Renal pelvis (tissue), 12 donors: ENCODE measurements around the gene SREK1IP1. TPM values are rescaled to one million over a fixed set of nuclear protein-coding genes. Genes with fewer than 3 reads are reported as not detected.

Source experiments
- DNase-seq: peaks from one replicate; pipeline ENCODE4 v3.0.0-alpha.2; 2013
- long read RNA-seq, 16 experiments: transcript quantifications; one replicate each; lab custom pipeline, GENCODE V29; 2026
- polyA plus RNA-seq, 3 donors: library from polyadenylated mRNA; unstranded; fragments of 120-200 nt; gene quantifications; one replicate each; pipeline ENCODE4 v1.2.1, GENCODE V29; 2013; ENCODE audit not compliant: insufficient read length in 3 of 3

The SREK1IP1 gene
- polyA plus RNA-seq = 10 to 100 TPM; 17.3 to 24.9 (median 19.4) TPM
- long read RNA-seq, donor 1, full-length matches to known transcripts = 39 of 55 reads
- long read RNA-seq, donor 1, partial matches to known transcripts = 16 of 55 reads
- long read RNA-seq, donor 1, other reads (novel, unspliced or antisense) = 0 of 55 reads
- long read RNA-seq, donor 2, full-length matches to known transcripts = 31 of 40 reads
- long read RNA-seq, donor 2, partial matches to known transcripts = 9 of 40 reads
- long read RNA-seq, donor 2, other reads (novel, unspliced or antisense) = 0 of 40 reads
- long read RNA-seq, donor 3, full-length matches to known transcripts = 32 of 95 reads
- long read RNA-seq, donor 3, partial matches to known transcripts = 54 of 95 reads
- long read RNA-seq, donor 3, other reads (novel, unspliced or antisense) = 9 of 95 reads
- long read RNA-seq, donor 4, full-length matches to known transcripts = 42 of 114 reads
- long read RNA-seq, donor 4, partial matches to known transcripts = 60 of 114 reads
- long read RNA-seq, donor 4, other reads (novel, unspliced or antisense) = 12 of 114 reads
- long read RNA-seq, donor 5, full-length matches to known transcripts = 17 of 28 reads
- long read RNA-seq, donor 5, partial matches to known transcripts = 11 of 28 reads
- long read RNA-seq, donor 5, other reads (novel, unspliced or antisense) = 0 of 28 reads
- long read RNA-seq, donor 6, full-length matches to known transcripts = 55 of 83 reads
- long read RNA-seq, donor 6, partial matches to known transcripts = 28 of 83 reads
- long read RNA-seq, donor 6, other reads (novel, unspliced or antisense) = 0 of 83 reads
- long read RNA-seq, donor 7, full-length matches to known transcripts = 40 of 139 reads
- long read RNA-seq, donor 7, partial matches to known transcripts = 84 of 139 reads
- long read RNA-seq, donor 7, other reads (novel, unspliced or antisense) = 15 of 139 reads
- long read RNA-seq, donor 8, full-length matches to known transcripts = 23 of 33 reads
- long read RNA-seq, donor 8, partial matches to known transcripts = 10 of 33 reads
- long read RNA-seq, donor 8, other reads (novel, unspliced or antisense) = 0 of 33 reads
- long read RNA-seq, donor 9, full-length matches to known transcripts = 45 of 62 reads
- long read RNA-seq, donor 9, partial matches to known transcripts = 17 of 62 reads
- long read RNA-seq, donor 9, other reads (novel, unspliced or antisense) = 0 of 62 reads
- long read RNA-seq, donor 10, full-length matches to known transcripts = 27 of 43 reads
- long read RNA-seq, donor 10, partial matches to known transcripts = 16 of 43 reads
- long read RNA-seq, donor 10, other reads (novel, unspliced or antisense) = 0 of 43 reads
- long read RNA-seq, donor 11, full-length matches to known transcripts = 23 of 34 reads
- long read RNA-seq, donor 11, partial matches to known transcripts = 11 of 34 reads
- long read RNA-seq, donor 11, other reads (novel, unspliced or antisense) = 0 of 34 reads
- long read RNA-seq, donor 12, full-length matches to known transcripts = 58 of 78 reads
- long read RNA-seq, donor 12, partial matches to known transcripts = 20 of 78 reads
- long read RNA-seq, donor 12, other reads (novel, unspliced or antisense) = 0 of 78 reads
- long read RNA-seq, donor 13, full-length matches to known transcripts = 19 of 95 reads
- long read RNA-seq, donor 13, partial matches to known transcripts = 69 of 95 reads
- long read RNA-seq, donor 13, other reads (novel, unspliced or antisense) = 7 of 95 reads
- long read RNA-seq, donor 14, full-length matches to known transcripts = 47 of 216 reads
- long read RNA-seq, donor 14, partial matches to known transcripts = 146 of 216 reads
- long read RNA-seq, donor 14, other reads (novel, unspliced or antisense) = 23 of 216 reads
- long read RNA-seq, donor 15, full-length matches to known transcripts = 56 of 220 reads
- long read RNA-seq, donor 15, partial matches to known transcripts = 143 of 220 reads
- long read RNA-seq, donor 15, other reads (novel, unspliced or antisense) = 21 of 220 reads
- long read RNA-seq, donor 16, full-length matches to known transcripts = 40 of 113 reads
- long read RNA-seq, donor 16, partial matches to known transcripts = 51 of 113 reads
- long read RNA-seq, donor 16, other reads (novel, unspliced or antisense) = 22 of 113 reads

DNA sequence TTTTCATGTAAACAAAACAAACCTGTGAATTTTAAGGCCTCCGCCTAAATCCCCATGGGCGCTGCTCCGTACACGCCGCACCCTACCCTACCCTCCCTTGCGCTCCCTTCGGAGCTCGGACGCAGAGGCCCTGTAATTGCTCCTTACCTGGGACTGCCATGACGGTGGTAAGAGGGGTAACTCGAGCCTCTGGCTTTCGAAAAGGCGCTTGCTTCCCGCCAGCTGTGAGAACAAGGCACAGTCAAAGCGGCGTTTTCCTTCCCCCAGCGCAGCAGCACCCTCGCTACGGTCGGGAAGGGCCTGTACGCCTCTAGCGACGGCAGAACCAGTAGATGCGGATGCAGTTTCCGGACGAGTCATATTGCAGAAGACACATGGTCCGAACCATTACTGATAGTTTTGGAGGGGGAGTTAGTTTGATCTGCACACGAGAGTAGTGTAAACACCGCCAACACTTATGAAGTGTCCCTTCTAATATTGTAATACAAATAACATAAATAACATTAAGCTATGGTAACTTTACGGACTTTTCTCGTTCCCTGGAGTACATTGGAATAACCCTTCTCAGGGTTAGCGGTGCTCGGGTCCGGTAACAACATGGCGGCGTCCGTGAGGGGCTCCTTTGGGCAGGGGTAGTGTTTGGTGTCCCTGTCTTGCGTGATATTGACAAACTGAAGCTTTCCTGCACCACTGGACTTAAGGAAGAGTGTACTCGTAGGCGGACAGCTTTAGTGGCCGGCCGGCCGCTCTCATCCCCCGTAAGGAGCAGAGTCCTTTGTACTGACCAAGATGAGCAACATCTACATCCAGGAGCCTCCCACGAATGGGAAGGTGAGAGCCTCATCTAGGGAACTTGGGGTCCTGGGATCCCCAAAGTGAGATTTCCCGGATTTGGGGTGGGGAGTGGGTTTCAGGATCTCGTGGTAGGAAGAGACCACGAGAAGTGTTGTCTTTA lies at the start of gene SREK1IP1, which contains the start of gene CWC27:
Gene SREK1IP1 (minus strand): TSS at position 334 of the 955 bp plus-strand sequence. CDS start 174 bp downstream, at position 160.
Gene CWC27 (plus strand): TSS at position 573 of the 955 bp plus-strand sequence. CDS start 217 bp downstream, at position 790.
- peak; percentile 91 for DNase-seq

DNA sequence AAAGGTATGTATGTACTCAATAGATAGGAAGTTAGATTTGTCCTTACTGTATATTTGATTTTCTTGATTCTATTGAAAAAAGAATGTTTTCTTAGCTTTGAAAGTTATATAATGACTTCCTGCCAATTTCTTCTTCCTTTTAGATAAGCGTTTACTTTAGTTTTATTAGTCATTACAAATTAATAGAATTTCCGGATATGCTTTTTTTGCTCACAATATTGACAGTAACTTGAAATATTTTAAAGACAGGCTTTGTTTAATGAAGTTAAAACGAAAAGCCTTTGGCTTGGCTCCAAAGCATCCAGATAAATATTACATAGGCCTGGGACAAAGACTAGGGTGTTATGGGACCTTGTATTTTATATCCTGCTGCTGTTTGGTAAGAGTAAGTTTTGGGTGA lies 49.8 kb upstream of the SREK1IP1 start:
- no peak for DNase-seq

GRCh38 chr5:64814073-64814472 lies 45.6 kb upstream of the SREK1IP1 start:
- no peak for DNase-seq

GRCh38 chr5:64811050-64811640 lies 42.7 kb upstream of the SREK1IP1 start:
- DNase-seq = peak; percentile 46

DNA sequence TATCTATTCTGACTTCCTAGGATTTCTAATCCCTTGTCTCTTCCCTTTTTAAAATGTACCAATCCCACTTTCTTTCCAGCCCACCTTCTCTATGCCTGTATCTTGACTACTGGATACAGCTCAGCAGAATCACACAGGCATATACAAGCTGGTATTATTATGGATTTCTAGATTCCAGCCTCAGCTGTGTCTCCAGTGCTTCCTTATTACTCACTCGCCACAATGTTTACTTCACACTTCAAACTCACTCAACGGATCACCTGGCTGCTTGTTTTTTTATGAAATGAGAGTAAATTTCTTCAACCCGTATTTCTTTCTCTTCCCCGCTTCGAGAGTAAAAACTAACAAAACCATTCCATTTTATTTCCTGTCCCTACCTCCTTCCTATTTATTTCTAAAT lies 39.0 kb upstream of the SREK1IP1 start:
- no peak for DNase-seq

DNA sequence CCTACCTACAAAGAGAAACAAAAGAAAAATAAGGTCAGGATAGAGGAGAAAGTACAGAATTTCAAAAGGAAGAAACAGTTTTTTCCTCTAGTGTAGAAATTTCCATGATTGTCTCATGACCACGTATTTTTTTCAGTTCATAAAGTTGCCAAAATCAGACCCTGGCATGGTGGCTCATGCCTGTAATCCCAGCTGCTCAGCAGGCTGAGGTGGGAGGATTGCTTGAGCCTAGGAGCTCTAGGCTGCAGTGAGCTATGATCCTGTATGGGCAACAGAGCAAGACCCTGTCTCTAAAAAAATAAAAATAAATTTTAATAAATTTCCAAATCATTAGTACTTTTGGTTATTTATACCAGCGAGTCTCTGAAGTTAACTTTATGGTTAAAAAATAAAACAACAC lies 38.0 kb upstream of the SREK1IP1 start:
- DNase-seq = no peak

DNA sequence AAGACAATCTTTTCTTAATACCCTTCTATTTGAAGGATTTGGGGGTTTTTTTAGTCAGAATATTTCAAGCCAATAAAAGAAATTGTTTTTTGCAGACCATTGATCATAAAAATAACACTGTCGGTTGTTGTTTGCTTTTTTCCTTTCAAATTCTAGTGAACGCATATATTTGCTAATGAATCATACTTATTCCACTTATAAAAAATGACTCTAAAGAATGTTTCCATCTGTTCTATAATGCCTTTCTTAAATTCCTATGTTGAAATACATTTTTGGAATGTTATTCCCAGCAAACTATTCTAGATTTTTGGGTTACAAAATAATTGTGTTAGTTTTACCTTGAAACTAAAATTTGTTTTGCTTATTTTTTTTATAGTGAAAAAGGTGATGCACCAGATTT lies 32.4 kb upstream of the SREK1IP1 start:
- DNase-seq = no peak

- no peak for DNase-seq
These were observed 27.8 kb upstream of the SREK1IP1 start for GRCh38 chr5:64796301-64796700.

- DNase-seq = no peak
These were observed 25.7 kb upstream of the SREK1IP1 start for GRCh38 chr5:64794053-64794770.

GRCh38 chr5:64792469-64792868 lies 24.0 kb upstream of the SREK1IP1 start:
- no peak for DNase-seq

DNA sequence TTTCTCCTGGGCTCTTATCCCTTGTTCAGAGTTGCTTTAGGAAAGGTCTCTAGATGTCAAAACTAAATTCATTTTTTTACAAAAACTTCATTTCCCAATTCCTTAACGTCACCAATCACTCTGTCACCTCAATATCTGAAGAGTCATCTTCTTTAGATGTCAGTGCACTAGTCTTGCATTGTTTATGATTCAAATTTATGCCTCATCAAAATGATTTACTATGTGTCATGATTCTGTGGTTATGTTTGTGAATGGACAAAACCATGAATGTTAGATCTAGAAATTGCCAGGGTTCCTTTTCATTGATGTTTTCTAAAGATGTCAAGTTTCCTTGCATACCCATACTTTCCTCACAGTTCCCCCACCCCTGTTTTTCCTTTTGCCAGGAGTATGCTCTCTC lies 21.7 kb upstream of the SREK1IP1 start:
- DNase-seq = no peak

- no peak for DNase-seq
These were observed 21.0 kb upstream of the SREK1IP1 start for GRCh38 chr5:64789457-64789856.

DNA sequence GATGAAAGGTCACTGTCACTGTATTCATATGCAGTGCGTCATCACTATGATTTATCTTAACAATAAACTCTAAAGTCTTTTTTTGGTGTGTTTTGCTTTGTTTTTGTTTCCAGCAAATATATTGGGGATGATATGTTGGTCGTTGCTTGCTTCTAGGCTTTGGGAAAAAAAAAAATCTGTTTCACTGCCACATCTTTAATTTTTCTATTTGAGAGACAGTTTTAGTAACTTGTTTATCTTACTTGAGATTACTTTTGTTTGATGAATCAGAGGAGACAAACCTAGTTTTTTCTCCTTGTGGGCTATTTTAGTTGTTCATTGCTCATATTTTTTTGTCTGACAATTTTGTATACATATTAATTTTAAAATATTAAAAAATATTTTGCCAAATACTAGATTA lies 19.7 kb upstream of the SREK1IP1 start:
- no peak for DNase-seq

DNA sequence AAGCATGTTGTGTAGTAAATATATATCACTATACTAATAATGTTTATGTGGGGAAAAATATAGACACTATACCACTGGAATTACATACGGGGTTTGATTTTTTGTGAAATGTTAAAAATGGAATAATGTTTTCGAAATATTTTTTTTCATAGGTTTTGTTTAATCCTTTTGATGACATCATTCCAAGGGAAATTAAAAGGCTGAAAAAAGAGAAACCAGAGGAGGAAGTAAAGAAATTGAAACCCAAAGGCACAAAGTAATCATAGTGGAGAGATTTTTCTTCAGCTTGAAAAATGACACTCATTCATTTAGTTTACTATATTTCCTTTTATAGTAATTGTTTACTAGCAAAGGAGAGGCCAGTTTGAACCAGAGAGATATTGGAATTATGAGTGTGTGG lies 17.9 kb upstream of the SREK1IP1 start:
- DNase-seq = no peak

GRCh38 chr5:64784451-64785025 lies 16.0 kb upstream of the SREK1IP1 start:
- peak; percentile 73 for DNase-seq

DNA sequence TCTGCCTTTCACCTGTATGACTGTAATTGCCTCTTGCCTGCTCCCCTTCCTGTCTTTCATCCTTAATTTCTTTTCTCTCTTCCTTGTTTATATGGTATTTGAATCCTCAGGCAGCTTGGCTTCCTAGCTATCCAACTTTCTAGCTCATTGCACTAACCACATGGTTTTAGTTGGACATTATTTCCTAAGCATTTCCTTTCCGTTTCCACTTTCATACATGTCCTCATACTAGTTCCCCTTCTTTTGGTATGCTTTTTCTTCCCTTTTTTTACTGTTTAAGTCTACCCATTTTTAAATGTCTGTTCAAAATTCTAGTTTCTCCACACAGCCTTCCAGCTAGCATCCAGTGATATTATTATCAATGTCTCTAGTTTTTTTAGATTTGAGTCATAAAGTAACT lies 6.8 kb upstream of the SREK1IP1 start:
- no peak for DNase-seq

- DNase-seq = no peak
These were observed 5.0 kb upstream of the SREK1IP1 start for GRCh38 chr5:64773533-64773932.
